Chondrocyte (in vitro differentiated cells): ENCODE measurements around the gene DENND5B. TPM values are rescaled to one million over a fixed set of nuclear protein-coding genes. Genes with fewer than 3 reads are reported as not detected.
A peak's percentile ranks its signal among the peaks of the same experiment; 100 is the strongest.

ENCODE experiments used
- DNase-seq: peaks from one replicate; pipeline ENCODE4 v3.0.0; 2021; ENCODE audit warnings: mixed read lengths, low spot score
- H3K27ac Mint-ChIP-seq: one replicate; pipeline ENCODE4 v1.8.0; 2021; ENCODE audit warnings: mild to moderate bottlenecking, moderate library complexity, mixed read lengths; ENCODE audit not compliant: unreplicated experiment
- H3K27me3 Mint-ChIP-seq: 2 replicates; pipeline ENCODE4 v1.8.0; 2021; ENCODE audit warnings: low read depth, mixed read lengths
- H3K36me3 Mint-ChIP-seq: 2 replicates; pipeline ENCODE4 v1.8.0; 2021; ENCODE audit warnings: low read depth, mixed read lengths
- H3K4me1 Mint-ChIP-seq: 2 replicates; pipeline ENCODE4 v1.8.0; 2021; ENCODE audit warnings: low read depth, mild to moderate bottlenecking, mixed read lengths
- H3K4me3 Mint-ChIP-seq: one replicate; pipeline ENCODE4 v1.8.0; 2021; ENCODE audit warnings: mild to moderate bottlenecking, moderate library complexity, mixed read lengths; ENCODE audit not compliant: unreplicated experiment
- H3K9me3 Mint-ChIP-seq: 2 replicates; pipeline ENCODE4 v1.8.0; 2021; ENCODE audit warnings: low read depth, mixed read lengths
- total RNA-seq: library from RNA; stranded (reverse); gene quantifications from 3 replicates; pipeline ENCODE4 v1.2.1, GENCODE V29; 2021
- TF ChIP-seq, protein P1 (sequence below): fragments of 200-600 bp; sonication (generic); IDR thresholded peaks from 2 replicates; pipeline ENCODE4 v1.5.0; 2021; ENCODE audit warnings: antibody characterized with exemption, mild to moderate bottlenecking, moderate library complexity

Gene DENND5B
- total RNA-seq, 1 donor from 2014 or later, result 14.1 TPM

DNA sequence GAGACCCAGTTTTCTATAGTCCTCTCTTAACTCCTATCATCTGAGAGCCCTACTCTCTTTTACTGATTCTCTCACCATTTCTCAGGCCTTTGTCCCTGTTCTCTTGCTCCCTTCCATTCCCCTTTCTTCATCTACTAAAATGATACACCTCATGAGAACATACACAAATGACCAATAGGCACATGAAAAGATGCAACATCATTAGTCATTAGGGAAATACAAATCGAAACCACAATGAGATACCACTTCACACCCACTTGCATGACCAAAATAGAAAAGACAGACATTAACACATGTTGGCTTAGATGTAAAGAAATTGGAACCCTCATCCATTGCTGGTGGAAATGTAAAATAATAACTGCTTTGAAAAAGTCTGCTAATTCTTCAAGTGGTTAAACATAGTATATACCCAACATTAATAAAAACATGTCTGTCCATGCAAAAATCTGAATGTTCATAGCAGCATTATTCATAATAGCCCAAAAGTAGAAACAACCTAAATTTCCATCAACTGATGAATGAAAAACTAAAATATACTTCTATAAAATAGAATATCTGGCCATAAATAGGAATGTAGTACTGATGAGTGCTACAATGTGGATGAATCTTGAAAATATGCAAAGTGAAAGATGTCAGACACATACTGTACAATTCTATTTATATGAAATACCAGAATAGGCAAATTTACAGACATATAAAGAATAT lies 66.0 kb downstream of the DENND5B start:
- DNase-seq, result no peak
- Mint-ChIP-seq H3K9me3 (no peaks in the 10 kb centered on the region), H3K27me3 (no peaks in the 10 kb centered on the region), H3K36me3 (no peaks in the 10 kb centered on the region), H3K4me3 (no peak overlapping the region), H3K4me1 (peaks cover 32% of the 10 kb centered on the region), H3K27ac (peak overlapping the region; percentile 50)
- TF ChIP-seq, protein P1, sequence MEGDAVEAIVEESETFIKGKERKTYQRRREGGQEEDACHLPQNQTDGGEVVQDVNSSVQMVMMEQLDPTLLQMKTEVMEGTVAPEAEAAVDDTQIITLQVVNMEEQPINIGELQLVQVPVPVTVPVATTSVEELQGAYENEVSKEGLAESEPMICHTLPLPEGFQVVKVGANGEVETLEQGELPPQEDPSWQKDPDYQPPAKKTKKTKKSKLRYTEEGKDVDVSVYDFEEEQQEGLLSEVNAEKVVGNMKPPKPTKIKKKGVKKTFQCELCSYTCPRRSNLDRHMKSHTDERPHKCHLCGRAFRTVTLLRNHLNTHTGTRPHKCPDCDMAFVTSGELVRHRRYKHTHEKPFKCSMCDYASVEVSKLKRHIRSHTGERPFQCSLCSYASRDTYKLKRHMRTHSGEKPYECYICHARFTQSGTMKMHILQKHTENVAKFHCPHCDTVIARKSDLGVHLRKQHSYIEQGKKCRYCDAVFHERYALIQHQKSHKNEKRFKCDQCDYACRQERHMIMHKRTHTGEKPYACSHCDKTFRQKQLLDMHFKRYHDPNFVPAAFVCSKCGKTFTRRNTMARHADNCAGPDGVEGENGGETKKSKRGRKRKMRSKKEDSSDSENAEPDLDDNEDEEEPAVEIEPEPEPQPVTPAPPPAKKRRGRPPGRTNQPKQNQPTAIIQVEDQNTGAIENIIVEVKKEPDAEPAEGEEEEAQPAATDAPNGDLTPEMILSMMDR, result no peak

DNA sequence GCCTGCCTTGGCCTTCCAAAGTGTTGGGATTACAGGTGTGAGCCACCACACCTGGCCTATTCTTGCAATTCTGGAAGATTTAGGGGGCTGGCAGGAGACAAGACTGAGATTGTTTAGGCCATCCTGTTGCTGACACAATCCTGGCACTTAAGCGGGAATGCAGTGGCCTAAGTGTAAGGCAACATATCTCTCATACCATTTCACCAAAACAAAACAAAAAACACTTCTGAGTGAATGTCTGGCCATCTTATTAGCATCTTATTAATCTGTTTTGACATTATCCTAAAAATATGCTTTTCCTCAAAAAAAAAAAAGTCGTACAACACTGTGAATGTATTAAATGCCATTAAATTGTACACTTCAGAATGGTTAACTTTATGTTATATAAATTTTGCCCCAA lies 67.6 kb downstream of the DENND5B start:
- Mint-ChIP-seq H3K27ac (no peak overlapping the region), H3K4me1 (peaks cover 48% of the 10 kb centered on the region), H3K4me3 (no peak overlapping the region), H3K36me3 (no peaks in the 10 kb centered on the region), H3K27me3 (no peaks in the 10 kb centered on the region), H3K9me3 (no peaks in the 10 kb centered on the region)
- DNase-seq, result no peak
- TF ChIP-seq, protein P1, result no peak

DNA sequence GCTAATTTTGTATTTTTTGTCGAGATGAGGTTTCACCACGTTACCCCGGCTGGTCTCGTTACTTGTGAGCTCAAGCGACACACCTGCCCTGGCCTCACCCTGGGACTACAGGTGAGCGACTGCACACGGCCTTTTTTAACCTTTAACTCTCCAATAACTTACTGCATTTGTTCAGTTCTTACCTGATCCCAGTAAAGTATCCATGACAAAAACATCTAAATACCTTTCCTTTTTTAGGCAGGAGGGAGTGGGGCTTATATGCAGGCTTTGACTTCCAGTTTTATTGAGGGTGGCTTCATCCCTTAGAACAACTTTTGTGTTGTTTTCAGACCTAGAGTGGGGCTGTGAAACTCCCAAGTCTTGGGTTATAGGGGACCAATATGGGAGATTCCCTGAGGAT lies 68.3 kb downstream of the DENND5B start:
- TF ChIP-seq, protein P1, result no peak
- H3K27me3 Mint-ChIP-seq, result no peaks in the 10 kb centered on the region
- H3K27ac Mint-ChIP-seq, result no peak overlapping the region
- H3K9me3 Mint-ChIP-seq, result no peaks in the 10 kb centered on the region
- H3K4me3 Mint-ChIP-seq, result no peak overlapping the region
- DNase-seq, result no peak
- no peaks in the 10 kb centered on the region for H3K36me3 Mint-ChIP-seq
- H3K4me1 Mint-ChIP-seq, result peaks cover 55% of the 10 kb centered on the region

DNA sequence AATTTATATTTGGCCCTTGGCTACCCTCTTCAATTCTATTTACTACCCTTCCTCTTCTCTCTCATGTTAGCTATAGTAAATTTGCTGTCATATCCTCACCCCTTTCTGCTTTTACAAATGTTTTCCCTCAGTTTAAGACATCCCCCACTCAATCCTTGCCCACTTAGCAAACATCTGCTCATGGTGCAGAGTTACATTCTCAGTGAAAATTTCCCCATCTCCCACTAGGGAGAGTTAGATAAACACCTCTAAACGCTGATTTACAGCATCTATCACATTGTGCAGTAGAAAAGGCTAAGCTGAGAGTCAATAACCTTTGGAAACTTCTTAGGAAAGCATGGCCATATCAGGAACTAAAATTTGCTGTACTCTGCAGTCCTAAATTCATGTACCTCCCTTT lies 69.0 kb downstream of the DENND5B start:
- Mint-ChIP-seq H3K4me3 (no peak overlapping the region), H3K36me3 (no peaks in the 10 kb centered on the region), H3K27me3 (no peaks in the 10 kb centered on the region), H3K9me3 (no peaks in the 10 kb centered on the region), H3K27ac (peak overlapping the region; percentile 10), H3K4me1 (peaks cover 58% of the 10 kb centered on the region)
- DNase-seq, result no peak
- TF ChIP-seq, protein P1, result no peak

DNA sequence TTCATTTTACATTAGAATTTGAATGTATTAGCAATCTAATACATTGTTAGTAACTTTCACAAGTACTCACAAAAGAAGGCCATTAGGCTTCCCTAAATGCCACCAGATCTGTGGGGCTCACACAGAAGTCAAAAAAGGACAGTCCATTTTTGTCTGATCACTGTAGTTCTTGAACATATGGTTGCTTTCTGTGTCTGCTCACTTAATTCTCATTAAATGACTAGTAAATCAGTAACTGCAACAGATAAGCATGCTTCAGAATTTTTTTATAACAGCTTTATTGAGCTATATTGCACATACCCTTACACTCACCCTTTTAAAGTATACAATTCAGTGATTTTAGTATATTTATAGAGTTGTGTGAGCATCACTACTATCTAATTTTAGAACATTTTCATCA lies 71.4 kb downstream of the DENND5B start:
- Mint-ChIP-seq H3K27ac (peak overlapping the region; percentile 95), H3K4me1 (peaks cover 42% of the 10 kb centered on the region), H3K36me3 (no peaks in the 10 kb centered on the region), H3K9me3 (no peaks in the 10 kb centered on the region), H3K4me3 (no peak overlapping the region), H3K27me3 (no peaks in the 10 kb centered on the region)
- TF ChIP-seq, protein P1, result no peak
- DNase-seq, result no peak
